Brain pericyte (primary cell): ENCODE results near the gene MAGEF1.
"Not testable (repeated sequence)": the region's sequence is repeated elsewhere in the genome, so short reads cannot be mapped to it uniquely, and the experiment has no call there.

Source experiments
- DNase-seq: peaks from one replicate; pipeline ENCODE4 v3.0.0-alpha.2; 2012; ENCODE audit warnings: low read depth, low spot score

MAGEF1 gene

GRCh38 chr3:184742676-184743135 is 30.8 kb upstream of the MAGEF1 start:
- DNase-seq = no peak

GRCh38 chr3:184741798-184742675 is 30.2 kb upstream of the MAGEF1 start:
- DNase-seq = no peak

- DNase-seq = no peak
Observed at GRCh38 chr3:184741259-184741556, 29.3 kb upstream of the MAGEF1 start.

DNA sequence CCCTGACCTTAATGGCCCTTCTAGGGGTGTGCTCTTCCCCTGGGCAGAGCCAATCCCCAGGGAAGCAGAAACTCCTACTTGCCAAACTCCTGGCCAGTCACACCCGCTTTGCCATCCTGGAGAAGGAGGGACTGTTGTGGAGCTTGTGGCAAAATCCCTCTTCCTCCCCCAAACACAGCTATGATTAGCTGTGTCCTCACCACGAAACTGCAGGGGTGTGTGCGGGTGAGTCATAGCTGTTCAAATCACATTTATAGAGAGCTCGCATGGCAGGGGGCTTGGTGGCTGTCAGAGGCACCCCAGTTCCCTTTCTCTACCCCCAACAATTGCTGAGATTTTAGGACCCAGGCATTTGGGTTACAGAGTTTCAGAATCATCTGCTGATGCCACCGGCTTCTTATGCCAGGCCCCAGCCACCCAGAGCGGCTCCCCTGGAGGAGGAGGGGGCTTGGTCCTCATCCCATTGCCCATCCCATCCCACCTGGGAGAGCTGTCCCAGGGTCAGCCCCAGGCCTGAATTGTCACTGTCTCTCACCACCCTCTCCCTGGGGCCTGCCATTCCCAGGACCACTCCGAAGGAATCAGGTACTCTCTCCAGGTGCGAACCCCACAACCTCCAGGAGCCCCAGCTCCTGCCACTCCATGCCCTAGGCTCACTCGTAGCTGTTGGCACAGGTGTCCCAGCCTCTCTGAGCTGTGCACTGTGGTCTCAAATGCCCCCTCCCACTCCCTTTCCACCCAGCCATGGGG is 28.8 kb upstream of the MAGEF1 start:
- DNase-seq = no peak

DNA sequence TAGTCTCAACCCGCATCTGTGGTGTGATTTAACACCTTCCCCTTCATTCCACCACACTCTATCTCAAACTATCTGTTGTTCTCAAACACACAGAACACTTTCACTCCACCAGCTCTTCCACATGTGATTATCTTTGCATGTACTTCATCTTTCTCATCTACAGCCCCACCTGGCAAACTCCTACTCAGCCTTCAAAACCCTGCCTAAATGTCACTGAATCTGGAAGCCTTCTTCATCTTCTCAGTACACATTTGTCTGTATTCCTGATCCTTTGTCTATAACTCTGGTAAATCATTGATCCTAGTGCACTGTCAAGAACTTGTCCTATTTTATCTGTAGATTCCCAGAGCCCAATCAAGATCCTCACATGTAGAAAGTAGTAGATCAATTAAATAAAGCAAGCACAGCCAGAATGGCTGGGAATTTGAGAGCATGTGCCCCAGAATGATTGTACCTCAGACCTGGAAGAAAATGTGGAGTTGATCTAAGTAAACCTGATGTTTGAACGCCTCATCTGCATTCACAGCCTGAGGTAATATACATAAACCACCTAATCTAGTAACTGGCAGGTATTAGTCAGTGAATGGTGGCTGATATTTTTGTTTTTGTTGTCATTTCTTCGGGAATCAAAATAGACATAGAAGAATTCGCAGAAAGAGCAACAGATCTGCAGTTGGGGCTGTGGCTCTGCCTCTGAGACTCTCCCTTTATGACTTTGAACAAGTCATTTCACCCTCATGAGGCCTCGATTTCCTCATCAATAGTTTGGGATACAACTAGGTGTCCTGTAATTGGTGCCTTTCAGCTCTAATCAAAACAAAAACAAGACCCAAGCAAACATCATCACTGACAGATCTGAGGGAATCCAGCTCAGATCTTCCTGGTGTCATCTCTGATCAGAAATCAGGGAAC is 28.0 kb upstream of the MAGEF1 start:
- DNase-seq = no peak

DNA sequence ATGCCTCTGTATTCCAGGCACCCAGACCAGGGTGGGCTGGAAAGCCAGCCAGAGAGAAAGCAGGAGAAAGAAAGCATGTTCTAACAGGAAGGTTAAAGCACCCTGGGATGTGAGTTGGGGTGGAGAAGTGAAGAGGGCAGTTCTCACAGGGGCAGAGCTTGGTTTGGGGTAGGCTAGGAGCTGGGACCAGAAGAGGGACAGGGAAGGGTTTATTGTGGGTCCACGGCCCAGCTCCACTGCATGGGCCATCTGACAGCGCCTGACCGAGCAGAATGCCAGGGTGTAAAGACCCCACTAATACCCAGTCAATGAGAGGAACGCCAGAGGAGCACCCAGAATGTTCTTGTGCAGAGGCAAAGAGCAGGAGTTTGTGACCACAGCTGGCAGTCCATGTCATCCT is 27.1 kb upstream of the MAGEF1 start:
- DNase-seq = no peak

GRCh38 chr3:184738506-184738890 is 26.6 kb upstream of the MAGEF1 start:
- no peak for DNase-seq

GRCh38 chr3:184737641-184738505 is 26.0 kb upstream of the MAGEF1 start:
- no peak for DNase-seq

GRCh38 chr3:184737063-184737462 is 25.2 kb upstream of the MAGEF1 start:
- no peak for DNase-seq

GRCh38 chr3:184734903-184735701 is 23.2 kb upstream of the MAGEF1 start:
- no peak for DNase-seq

- no peak for DNase-seq
Observed at GRCh38 chr3:184733971-184734608, 22.2 kb upstream of the MAGEF1 start.

DNA sequence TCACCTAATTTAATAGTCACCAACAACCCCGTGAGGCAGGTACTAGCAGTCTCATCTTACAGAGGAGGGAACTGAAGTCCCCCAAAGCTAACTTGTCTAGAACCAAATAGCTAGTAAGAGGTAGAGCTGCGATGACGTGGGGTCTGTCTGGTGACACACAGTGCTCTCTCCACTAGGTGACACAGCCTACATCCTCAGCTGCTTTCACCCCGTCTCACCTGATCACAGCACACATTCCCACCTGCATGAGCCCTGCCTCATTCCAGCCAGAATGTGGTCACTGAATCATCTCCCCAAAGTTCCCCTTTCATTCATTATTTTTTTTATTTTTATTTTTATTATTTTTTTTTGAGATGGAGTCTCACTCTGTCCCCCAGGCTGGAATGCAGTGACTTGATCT is 21.3 kb upstream of the MAGEF1 start:
- no peak for DNase-seq

DNA sequence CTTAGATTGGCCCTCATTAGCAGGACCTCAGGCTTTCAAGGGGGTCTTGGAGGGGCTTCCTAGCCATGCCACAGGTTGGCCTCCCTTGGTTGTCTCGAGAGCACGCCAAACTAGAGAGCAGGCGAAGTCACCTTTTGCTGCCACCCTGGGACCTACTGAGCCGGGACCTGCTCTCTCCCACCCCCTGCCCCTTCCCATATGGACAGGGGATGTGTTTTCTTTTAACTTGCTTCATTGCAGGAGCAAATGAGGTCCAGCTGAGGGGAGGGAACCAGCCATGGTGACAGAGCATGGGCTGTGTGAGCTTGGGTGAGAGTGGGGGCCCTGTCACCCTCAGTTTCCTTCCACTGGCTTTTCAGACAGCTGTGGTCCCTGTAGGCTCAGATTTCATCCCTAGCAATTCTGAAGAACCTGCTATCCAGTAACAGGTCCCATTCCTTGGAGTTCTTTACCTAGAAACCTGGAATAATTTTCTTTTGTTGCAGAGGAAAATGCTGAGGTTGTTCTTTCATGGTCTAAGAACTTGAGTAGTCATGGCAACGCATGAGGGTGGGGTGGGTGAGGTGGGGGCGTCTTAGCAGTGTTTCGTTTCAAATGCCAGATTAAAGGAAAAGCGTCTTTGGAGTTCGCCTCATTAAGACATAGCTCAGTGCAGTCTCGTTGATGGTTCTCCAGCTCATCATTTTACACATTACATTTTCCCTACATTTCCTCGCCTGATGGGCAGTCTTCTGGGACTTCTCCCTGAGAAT is 20.1 kb upstream of the MAGEF1 start:
- no peak for DNase-seq

DNA sequence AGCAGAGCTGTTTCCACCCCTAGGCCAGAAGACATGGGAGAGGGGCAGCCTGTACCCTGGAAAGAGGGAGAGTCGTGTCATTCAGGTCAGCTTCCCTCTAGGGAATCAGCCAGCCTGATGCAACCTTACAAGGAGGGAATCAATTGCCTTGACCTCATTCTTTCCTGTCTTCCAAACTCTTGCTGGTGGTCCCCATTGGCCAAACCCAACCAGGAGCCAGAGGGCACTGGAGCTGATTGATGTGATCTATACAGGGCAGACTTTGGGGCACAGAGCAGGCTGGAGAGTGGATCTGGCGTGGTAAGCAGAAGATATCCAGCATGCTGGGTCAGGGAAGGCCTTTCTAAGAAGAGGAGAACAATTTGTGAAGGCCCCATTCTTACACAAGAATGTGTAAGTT is 19.1 kb upstream of the MAGEF1 start:
- DNase-seq = no peak

DNA sequence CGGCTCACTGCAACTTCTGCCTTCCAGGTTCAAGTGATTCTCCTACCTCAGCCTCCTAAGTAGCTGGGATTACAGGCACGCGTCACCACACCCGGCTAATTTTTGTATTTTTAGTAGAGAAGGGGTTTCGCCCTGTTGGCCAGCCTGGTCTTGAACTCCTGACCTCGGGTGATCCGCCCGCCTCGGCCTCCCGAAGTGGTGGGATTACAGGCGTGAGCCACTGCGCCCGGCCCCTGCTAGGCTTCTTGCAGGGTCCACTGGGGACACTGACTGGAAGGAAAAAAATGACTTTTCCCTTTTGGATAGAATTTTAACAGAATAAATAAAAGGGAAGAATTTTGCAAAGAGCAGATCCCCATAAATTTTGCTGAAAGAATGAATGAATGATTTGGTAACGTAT is 17.3 kb upstream of the MAGEF1 start:
- DNase-seq = not testable (repeated sequence)

GRCh38 chr3:184728010-184728527 is 16.2 kb upstream of the MAGEF1 start:
- DNase-seq = no peak

DNA sequence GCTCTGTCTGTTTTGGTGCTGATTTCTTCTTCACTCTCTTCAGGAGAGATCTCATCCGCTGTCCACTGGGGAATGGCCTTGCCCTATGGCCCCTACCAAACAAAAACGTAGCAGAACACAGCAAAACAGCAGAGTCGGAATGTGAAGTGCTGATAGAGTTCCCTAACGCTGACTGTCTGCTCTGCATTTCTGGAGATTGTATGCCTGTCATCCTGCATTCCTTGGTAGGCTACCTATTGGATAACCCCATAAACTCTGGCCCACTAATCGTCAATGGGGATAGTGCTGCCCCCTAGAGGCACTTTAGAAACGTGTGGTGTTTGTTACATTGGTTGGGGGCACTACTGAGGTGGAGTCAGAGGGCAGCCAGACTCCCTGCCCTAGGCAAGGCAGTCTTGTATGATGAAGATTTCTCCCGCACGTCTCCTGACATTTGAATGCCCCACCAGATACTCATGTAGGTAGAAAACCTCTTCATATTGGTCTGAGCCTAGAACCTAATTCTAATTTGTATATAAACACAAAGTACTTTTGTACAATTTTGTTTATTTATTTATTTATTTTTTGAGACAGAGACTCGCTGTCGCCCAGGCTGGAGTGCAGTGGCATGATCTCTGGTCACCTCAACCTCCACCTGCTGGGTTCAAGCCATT is 15.6 kb upstream of the MAGEF1 start:
- no peak for DNase-seq

GRCh38 chr3:184726497-184726896 is 14.6 kb upstream of the MAGEF1 start:
- DNase-seq = no peak
